Measurements from ENCODE around the gene DHRS7C.

DHRS7C gene

GRCh38 chr17:9760266-9760665 lies 31.1 kb downstream of the DHRS7C start:
- Histone ChIP-seq H3K79me2 (ENCODE audit: insufficient read depth, low read length) (no peaks in the 10 kb centered on the region), H3K27me3 (ENCODE audit: low read length) (no peaks in the 10 kb centered on the region), H3K4me2 (ENCODE audit: low read depth, low read length, poor library complexity, severe bottlenecking) (no peak overlapping the region)

GRCh38 chr17:9755083-9755482 lies 36.3 kb downstream of the DHRS7C start:
- no peak overlapping the region for H3K27ac ChIP-seq (ENCODE audit: low read depth, low read length)
- H3F3A ChIP-seq (ENCODE audit: insufficient read depth), result no peaks in the 10 kb centered on the region
- H3K9me3 ChIP-seq (ENCODE audit: insufficient read depth, low read length), result no peaks in the 10 kb centered on the region
- TF ChIP-seq EZH2phosphoT487 (conservative IDR thresholded peaks at IDR 0.05; ENCODE audit: low read length) (no peak), CTCF (IDR thresholded peaks at IDR 0.05; ENCODE audit: insufficient read depth, low read length, poor library complexity, severe bottlenecking) (no peak)
- H2AFZ ChIP-seq (ENCODE audit: low read depth, low read length, severe bottlenecking), result no peak overlapping the region
- no peaks in the 10 kb centered on the region for H3K36me3 ChIP-seq (ENCODE audit: low read length)
- H4K20me1 ChIP-seq (ENCODE audit: low read depth, low read length), result no peaks in the 10 kb centered on the region
- no peak overlapping the region for H3K4me3 ChIP-seq (ENCODE audit: insufficient read depth, low read length, poor library complexity, severe bottlenecking)
- H3K4me2 ChIP-seq (ENCODE audit: low read depth, low read length, poor library complexity, severe bottlenecking), result no peak overlapping the region
- H3K9ac ChIP-seq (ENCODE audit: low read length), result no peak overlapping the region
- H3K79me2 ChIP-seq (ENCODE audit: insufficient read depth, low read length), result no peaks in the 10 kb centered on the region
- no peaks in the 10 kb centered on the region for H3K27me3 ChIP-seq (ENCODE audit: low read length)
- no peaks in the 10 kb centered on the region for H3K9me2 ChIP-seq (replicated peaks; ENCODE audit: insufficient read depth, low read length)

More at GRCh38 chr17:9760266-9760665, 31.1 kb downstream of the DHRS7C start:
- no peaks in the 10 kb centered on the region for H3K9me2 ChIP-seq (replicated peaks; ENCODE audit: insufficient read depth, low read length)
- no peaks in the 10 kb centered on the region for H3K9me3 ChIP-seq (ENCODE audit: insufficient read depth, low read length)
- no peak overlapping the region for H3K27ac ChIP-seq (ENCODE audit: low read depth, low read length)
- H3K9ac ChIP-seq (ENCODE audit: low read length), result no peak overlapping the region
- no peak overlapping the region for H3K4me3 ChIP-seq (ENCODE audit: insufficient read depth, low read length, poor library complexity, severe bottlenecking)
- H3F3A ChIP-seq (ENCODE audit: insufficient read depth), result 0 out of 2 replicates have a peak, but pooled peaks cover 6% of the 10 kb centered on the region
- H3K36me3 ChIP-seq (ENCODE audit: low read length), result no peaks in the 10 kb centered on the region
- no peaks in the 10 kb centered on the region for H4K20me1 ChIP-seq (ENCODE audit: low read depth, low read length)
- no peak overlapping the region for H2AFZ ChIP-seq (ENCODE audit: low read depth, low read length, severe bottlenecking)
- TF ChIP-seq EZH2phosphoT487 (conservative IDR thresholded peaks at IDR 0.05; ENCODE audit: low read length), result no peak
- TF ChIP-seq CTCF (IDR thresholded peaks at IDR 0.05; ENCODE audit: insufficient read depth, low read length, poor library complexity, severe bottlenecking), result no peak

GRCh38 chr17:9750524-9750923 lies 40.9 kb downstream of the DHRS7C start:
- no peak overlapping the region for H2AFZ ChIP-seq (ENCODE audit: low read depth, low read length, severe bottlenecking)
- no peak for TF ChIP-seq CTCF (IDR thresholded peaks at IDR 0.05; ENCODE audit: insufficient read depth, low read length, poor library complexity, severe bottlenecking)
- no peak for TF ChIP-seq EZH2phosphoT487 (conservative IDR thresholded peaks at IDR 0.05; ENCODE audit: low read length)
- no peaks in the 10 kb centered on the region for H3K9me3 ChIP-seq (ENCODE audit: insufficient read depth, low read length)
- H3K9ac ChIP-seq (ENCODE audit: low read length), result no peak overlapping the region
- no peaks in the 10 kb centered on the region for H4K20me1 ChIP-seq (ENCODE audit: low read depth, low read length)
- H3F3A ChIP-seq (ENCODE audit: insufficient read depth), result no peaks in the 10 kb centered on the region
- no peaks in the 10 kb centered on the region for H3K9me2 ChIP-seq (replicated peaks; ENCODE audit: insufficient read depth, low read length)
- no peak overlapping the region for H3K4me2 ChIP-seq (ENCODE audit: low read depth, low read length, poor library complexity, severe bottlenecking)
- no peaks in the 10 kb centered on the region for H3K27me3 ChIP-seq (ENCODE audit: low read length)
- no peak overlapping the region for H3K27ac ChIP-seq (ENCODE audit: low read depth, low read length)
- no peaks in the 10 kb centered on the region for H3K36me3 ChIP-seq (ENCODE audit: low read length)
- H3K4me3 ChIP-seq (ENCODE audit: insufficient read depth, low read length, poor library complexity, severe bottlenecking), result no peak overlapping the region
- no peaks in the 10 kb centered on the region for H3K79me2 ChIP-seq (ENCODE audit: insufficient read depth, low read length)

Measured in SU-DHL-6 (cell line).